DND-41 (cell line): ENCODE data around the gene CD27.

Experiments used
- ATAC-seq: fragments of 200-7000 bp; cut with Tn5 transposase; 3 replicates; pipeline ENCODE4 v1.9.1; 2021; ENCODE audit warnings: low read depth; ENCODE audit not compliant: insufficient read depth
- DNase-seq: peaks from one replicate; pipeline ENCODE4 v3.0.0-alpha.2; 2020
- H2AFZ ChIP-seq: 2 replicates; pipeline ENCODE4 v1.6.0; 2012; ENCODE audit warnings: low read depth, low read length
- H3K27ac ChIP-seq: 2 replicates; pipeline ENCODE4 v1.5.1; 2012; ENCODE audit warnings: low read length, inconsistent platforms
- H3K27me3 ChIP-seq: fragments of 200-600 bp; sonication (generic); 2 replicates; pipeline ENCODE4 v1.6.0; 2012; ENCODE audit warnings: low read length, mild to moderate bottlenecking, inconsistent platforms; ENCODE audit not compliant: insufficient read depth, poor library complexity
- H3K36me3 ChIP-seq: 2 replicates; pipeline ENCODE4 v1.5.1; 2012; ENCODE audit warnings: low read length, inconsistent platforms; ENCODE audit not compliant: insufficient read depth
- H3K4me1 ChIP-seq: 2 replicates; pipeline ENCODE4 v1.5.1; 2012; ENCODE audit warnings: mild to moderate bottlenecking, low read length; ENCODE audit not compliant: insufficient read depth
- H3K4me2 ChIP-seq: 2 replicates; pipeline ENCODE4 v1.6.0; 2012; ENCODE audit warnings: mild to moderate bottlenecking, moderate library complexity, low read length, inconsistent platforms; ENCODE audit not compliant: insufficient read depth
- H3K4me3 ChIP-seq, 2 experiments: fragments of 200-600 bp in 1 of 2; shearing (Covaris generic) in 1 of 2; 2 replicates each; pipeline ENCODE4 v1.5.1; 2012 to 2016; ENCODE audit warnings: inconsistent platforms in 2 of 2, low read length in 2 of 2, mild to moderate bottlenecking in 2 of 2, low read depth in 1 of 2, moderate library complexity in 1 of 2
- H3K79me2 ChIP-seq: 2 replicates; pipeline ENCODE4 v1.6.0; 2012; ENCODE audit warnings: low read length, inconsistent platforms; ENCODE audit not compliant: insufficient read depth
- H3K9ac ChIP-seq: 2 replicates; pipeline ENCODE4 v1.6.0; 2012; ENCODE audit warnings: low read depth, mild to moderate bottlenecking, inconsistent platforms, low read length, moderate library complexity
- H3K9me3 ChIP-seq: 2 replicates; pipeline ENCODE4 v1.5.1; 2012; ENCODE audit warnings: low read length, moderate library complexity, mild to moderate bottlenecking, inconsistent platforms; ENCODE audit not compliant: insufficient read depth, severe bottlenecking
- H4K20me1 ChIP-seq: 2 replicates; pipeline ENCODE4 v1.6.0; 2012; ENCODE audit warnings: low read length; ENCODE audit not compliant: insufficient read depth
- CTCF ChIP-seq: IDR thresholded peaks from 2 replicates; pipeline ENCODE4 v1.5.1; 2012; ENCODE audit warnings: borderline replicate concordance, low read length, moderate library complexity, mild to moderate bottlenecking; ENCODE audit not compliant: poor library complexity, severe bottlenecking; ENCODE audit errors: extremely low read depth
- EZH2 ChIP-seq: IDR thresholded peaks from 3 replicates; pipeline ENCODE4 v1.6.1; 2012; ENCODE audit warnings: borderline replicate concordance, low read depth, mild to moderate bottlenecking, moderate library complexity, low read length, inconsistent platforms; ENCODE audit not compliant: severe bottlenecking

Gene CD27

GRCh38 chr12:6437586-6437985, 7.2 kb upstream of the CD27 start:
- H3K79me2 ChIP-seq, result no peaks in the 10 kb centered on the region
- H3K9ac ChIP-seq, result no peak overlapping the region
- H3K36me3 ChIP-seq, result no peaks in the 10 kb centered on the region
- TF ChIP-seq CTCF, result no peak
- TF ChIP-seq EZH2, result no peak
- no peaks in the 10 kb centered on the region for H3K27me3 ChIP-seq
- no peaks in the 10 kb centered on the region for H3K9me3 ChIP-seq
- H3K27ac ChIP-seq, result no peak overlapping the region
- ATAC-seq, result no peak
- no peaks in the 10 kb centered on the region for H3K4me1 ChIP-seq
- no peaks in the 10 kb centered on the region for H4K20me1 ChIP-seq
- H2AFZ ChIP-seq, result no peak overlapping the region
- no peak overlapping the region for H3K4me3 ChIP-seq
- no peak overlapping the region for H3K4me2 ChIP-seq
- DNase-seq, result no peak

- Histone ChIP-seq H3K79me2 (no peaks in the 10 kb centered on the region), H3K9ac (no peak overlapping the region), H3K27ac (no peak overlapping the region), H3K4me1 (peaks cover 6% of the 10 kb centered on the region), H2AFZ (no peak overlapping the region), H3K9me3 (no peaks in the 10 kb centered on the region), H3K4me2 (no peak overlapping the region), H4K20me1 (no peaks in the 10 kb centered on the region), H3K4me3 (no peak overlapping the region), H3K27me3 (no peaks in the 10 kb centered on the region), H3K36me3 (no peaks in the 10 kb centered on the region)
- no peak for DNase-seq
- no peak for ATAC-seq
- TF ChIP-seq CTCF (no peak), EZH2 (no peak)
Measured at GRCh38 chr12:6438345-6438744, 6.4 kb upstream of the CD27 start.

DNA sequence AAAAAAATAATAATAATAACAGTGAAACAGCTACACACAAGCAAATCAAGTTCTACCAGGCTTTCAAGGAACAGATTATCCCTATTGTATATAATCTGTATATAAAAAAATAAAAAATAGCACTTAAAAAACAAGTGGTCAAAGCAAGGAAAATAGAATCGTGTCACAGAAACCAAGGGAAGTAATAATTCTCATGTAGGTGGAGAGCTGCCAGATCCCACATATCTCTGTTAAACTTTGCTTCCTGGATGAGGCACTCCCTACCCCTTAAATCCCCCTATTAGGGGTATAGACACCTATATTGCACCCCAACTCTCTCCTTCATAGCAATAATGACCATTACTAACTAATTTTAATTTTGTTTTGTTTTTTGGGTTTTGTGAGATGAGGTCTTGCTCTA, 4.4 kb upstream of the CD27 start:
- Histone ChIP-seq H3K27me3 (no peaks in the 10 kb centered on the region), H3K36me3 (no peaks in the 10 kb centered on the region), H4K20me1 (no peaks in the 10 kb centered on the region), H3K4me3 (no peak overlapping the region), H2AFZ (no peak overlapping the region), H3K9ac (no peak overlapping the region), H3K79me2 (no peaks in the 10 kb centered on the region), H3K4me2 (no peak overlapping the region), H3K9me3 (no peaks in the 10 kb centered on the region), H3K4me1 (peaks cover 15% of the 10 kb centered on the region), H3K27ac (no peak overlapping the region)
- DNase-seq, result no peak
- TF ChIP-seq CTCF (no peak), EZH2 (no peak)
- no peak for ATAC-seq

DNA sequence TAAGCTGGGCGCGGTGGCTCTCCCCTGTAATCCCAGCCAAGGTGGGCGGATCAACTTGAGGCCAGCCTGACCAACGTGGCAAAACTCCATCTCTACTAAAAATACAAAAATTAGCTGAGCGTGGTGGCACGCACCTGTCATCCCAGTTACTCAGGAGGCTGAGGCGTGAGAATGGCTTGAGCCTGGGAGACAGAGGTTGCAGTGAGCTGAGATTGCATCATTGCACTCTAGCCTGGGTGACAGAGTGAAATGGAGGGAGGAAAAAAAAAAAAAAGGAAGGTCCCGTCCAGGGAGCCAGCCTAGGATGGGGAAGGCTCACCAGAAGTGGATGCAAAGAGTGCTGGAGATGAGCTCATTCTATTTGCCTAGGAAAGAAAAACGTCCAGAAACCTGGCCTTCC, 1.9 kb upstream of the CD27 start:
- no peak overlapping the region for H3K4me3 ChIP-seq
- no peak for DNase-seq
- H3K79me2 ChIP-seq, result no peaks in the 10 kb centered on the region
- peak overlapping the region; percentile 31 for H3K9ac ChIP-seq
- H3K27me3 ChIP-seq, result no peaks in the 10 kb centered on the region
- H3K9me3 ChIP-seq, result no peaks in the 10 kb centered on the region
- H3K4me1 ChIP-seq, result peaks cover 15% of the 10 kb centered on the region
- TF ChIP-seq CTCF (no peak), EZH2 (no peak)
- H3K4me2 ChIP-seq, result no peak overlapping the region
- ATAC-seq, result no peak
- no peaks in the 10 kb centered on the region for H3K36me3 ChIP-seq
- H2AFZ ChIP-seq, result no peak overlapping the region
- peak overlapping the region; percentile 47 for H3K27ac ChIP-seq
- H4K20me1 ChIP-seq, result no peaks in the 10 kb centered on the region
